ENCODE measurements around the gene TRIL. TPM values are rescaled to one million over a fixed set of nuclear protein-coding genes. Genes with fewer than 3 reads are reported as not detected.
A peak's percentile ranks its signal among the peaks of the same experiment; 100 is the strongest.

The TRIL gene
- total and polyA plus RNA-seq, 2 experiments from 2014 or later = 0.95 to 4.5 TPM

GRCh38 chr7:28998105-28998504 lies 40.0 kb upstream of the TRIL start:
- Mint-ChIP-seq H3K36me3 (ENCODE audit: low read depth) (peaks cover 5% of the 10 kb centered on the region), H3K4me1 (peaks cover 20% of the 10 kb centered on the region), H3K27ac (no peak overlapping the region), H3K27me3 (ENCODE audit: insufficient read depth, low read depth, poor library complexity) (peaks cover 1% of the 10 kb centered on the region), H3K4me3 (no peak overlapping the region), H3K9me3 (peaks cover 5% of the 10 kb centered on the region)
- Histone ChIP-seq H3K9me2 (ENCODE audit: insufficient read depth) (no peaks in the 10 kb centered on the region), H4K20me1 (replicated peaks; ENCODE audit: insufficient read depth) (no peaks in the 10 kb centered on the region), H3K79me2 (replicated peaks; ENCODE audit: insufficient read depth) (no peaks in the 10 kb centered on the region), H2AFZ (no peak overlapping the region), H3K27me3 (ENCODE audit: insufficient read depth) (no peaks in the 10 kb centered on the region), H3K4me1 (ENCODE audit: insufficient read depth) (peaks cover 12% of the 10 kb centered on the region), H3K36me3 (ENCODE audit: insufficient read depth) (no peaks in the 10 kb centered on the region), H3K27ac (ENCODE audit: low read depth) (no peak overlapping the region), H3K4me3 (no peak overlapping the region), H3F3A (replicated peaks; ENCODE audit: low read depth) (no peaks in the 10 kb centered on the region), H3K4me2 (no peak overlapping the region; the same call in 1 of the 2 replicates)
- DNase-seq (ENCODE audit: low spot score) = no peak
- ATAC-seq = peak; percentile 53; the same call in 2 of the 3 replicates
- TF ChIP-seq JUNB (IDR thresholded peaks at IDR 0.05; ENCODE audit: unreplicated experiment) = no peak
- no peak for TF ChIP-seq ZNF114 (CRISPR knock-in tag; IDR thresholded peaks at IDR 0.05)
- TF ChIP-seq POLR2AphosphoS5 (IDR thresholded peaks at IDR 0.05; ENCODE audit: low read depth) = no peak
- no peak for TF ChIP-seq STAT1 (IDR thresholded peaks at IDR 0.05; ENCODE audit: unreplicated experiment)
- TF ChIP-seq CTCF (conservative IDR thresholded peaks at IDR 0.05; ENCODE audit: low read depth in 2 of 2) = no peak
- TF ChIP-seq CREB1 (CRISPR knock-in tag; IDR thresholded peaks at IDR 0.05; ENCODE audit: low read depth) = no peak
- TF ChIP-seq EZH2 (IDR thresholded peaks at IDR 0.05; ENCODE audit: low read depth, unreplicated experiment) = no peak
- TF ChIP-seq EZH2phosphoT487 (IDR thresholded peaks at IDR 0.05; ENCODE audit: unreplicated experiment) = no peak

- DNase-seq (ENCODE audit: low spot score) (no peak), ATAC-seq (no peak)
- Histone ChIP-seq H3K36me3 (ENCODE audit: insufficient read depth) (no peaks in the 10 kb centered on the region), H3K27ac (ENCODE audit: low read depth) (no peak overlapping the region), H3K79me2 (replicated peaks; ENCODE audit: insufficient read depth) (no peaks in the 10 kb centered on the region), H4K20me1 (replicated peaks; ENCODE audit: insufficient read depth) (no peaks in the 10 kb centered on the region), H3K27me3 (ENCODE audit: insufficient read depth) (no peaks in the 10 kb centered on the region), H3K9me2 (ENCODE audit: insufficient read depth) (no peaks in the 10 kb centered on the region), H2AFZ (no peak overlapping the region), H3K4me2 (no peak overlapping the region), H3K4me3 (no peak overlapping the region), H3F3A (replicated peaks; ENCODE audit: low read depth) (no peaks in the 10 kb centered on the region), H3K4me1 (ENCODE audit: insufficient read depth) (peaks cover 12% of the 10 kb centered on the region)
- H3K27ac Mint-ChIP-seq = no peak overlapping the region
- H3K36me3 Mint-ChIP-seq (ENCODE audit: low read depth) = no peaks in the 10 kb centered on the region
- H3K9me3 Mint-ChIP-seq = no peaks in the 10 kb centered on the region
- peaks cover 1% of the 10 kb centered on the region for H3K27me3 Mint-ChIP-seq (ENCODE audit: insufficient read depth, low read depth, poor library complexity)
- peaks cover 18% of the 10 kb centered on the region for H3K4me1 Mint-ChIP-seq
- H3K4me3 Mint-ChIP-seq = no peak overlapping the region
- TF ChIP-seq STAT1 (IDR thresholded peaks at IDR 0.05; ENCODE audit: unreplicated experiment) (no peak), ETS1 (IDR thresholded peaks at IDR 0.05) (no peak)
These were observed 38.7 kb upstream of the TRIL start for GRCh38 chr7:28996836-28997235.

All from GM23338 (cell line).